ENCODE data around the gene UEVLD.

UEVLD gene

GRCh38 chr11:18521122-18521521 lies 67.4 kb downstream of the UEVLD start:
- no peak overlapping the region for H3K4me3 ChIP-seq (replicated peaks; ENCODE audit: low read depth, low read length)
- H3K36me3 ChIP-seq (ENCODE audit: control insufficient read depth, insufficient read depth, low read length), result no peaks in the 10 kb centered on the region; the same call in 1 of the 2 replicates
- no peak for DNase-seq (ENCODE audit: extremely low read depth, insufficient read length)
- no peaks in the 10 kb centered on the region for H3K27me3 ChIP-seq (replicated peaks; ENCODE audit: control insufficient read depth, insufficient read depth, low read length)
- TF ChIP-seq, protein P1, sequence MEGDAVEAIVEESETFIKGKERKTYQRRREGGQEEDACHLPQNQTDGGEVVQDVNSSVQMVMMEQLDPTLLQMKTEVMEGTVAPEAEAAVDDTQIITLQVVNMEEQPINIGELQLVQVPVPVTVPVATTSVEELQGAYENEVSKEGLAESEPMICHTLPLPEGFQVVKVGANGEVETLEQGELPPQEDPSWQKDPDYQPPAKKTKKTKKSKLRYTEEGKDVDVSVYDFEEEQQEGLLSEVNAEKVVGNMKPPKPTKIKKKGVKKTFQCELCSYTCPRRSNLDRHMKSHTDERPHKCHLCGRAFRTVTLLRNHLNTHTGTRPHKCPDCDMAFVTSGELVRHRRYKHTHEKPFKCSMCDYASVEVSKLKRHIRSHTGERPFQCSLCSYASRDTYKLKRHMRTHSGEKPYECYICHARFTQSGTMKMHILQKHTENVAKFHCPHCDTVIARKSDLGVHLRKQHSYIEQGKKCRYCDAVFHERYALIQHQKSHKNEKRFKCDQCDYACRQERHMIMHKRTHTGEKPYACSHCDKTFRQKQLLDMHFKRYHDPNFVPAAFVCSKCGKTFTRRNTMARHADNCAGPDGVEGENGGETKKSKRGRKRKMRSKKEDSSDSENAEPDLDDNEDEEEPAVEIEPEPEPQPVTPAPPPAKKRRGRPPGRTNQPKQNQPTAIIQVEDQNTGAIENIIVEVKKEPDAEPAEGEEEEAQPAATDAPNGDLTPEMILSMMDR (IDR thresholded peaks at IDR 0.05; ENCODE audit: insufficient read depth, low read length, poor library complexity, severe bottlenecking), result no peak

- DNase-seq (ENCODE audit: extremely low read depth, insufficient read length), result no peak
- TF ChIP-seq, protein P1 (IDR thresholded peaks at IDR 0.05; ENCODE audit: insufficient read depth, low read length, poor library complexity, severe bottlenecking), result no peak
- H3K36me3 ChIP-seq (ENCODE audit: control insufficient read depth, insufficient read depth, low read length), result peaks cover 3% of the 10 kb centered on the region
These were observed 86.2 kb downstream of the UEVLD start for GRCh38 chr11:18502352-18502751.

GRCh38 chr11:18501629-18502028 lies 86.9 kb downstream of the UEVLD start:
- Histone ChIP-seq H3K4me3 (replicated peaks; ENCODE audit: low read depth, low read length) (no peak overlapping the region), H3K36me3 (ENCODE audit: control insufficient read depth, insufficient read depth, low read length) (peaks cover 3% of the 10 kb centered on the region), H3K27me3 (replicated peaks; ENCODE audit: control insufficient read depth, insufficient read depth, low read length) (no peaks in the 10 kb centered on the region)
- DNase-seq (ENCODE audit: extremely low read depth, insufficient read length), result no peak
- TF ChIP-seq, protein P1 (IDR thresholded peaks at IDR 0.05; ENCODE audit: insufficient read depth, low read length, poor library complexity, severe bottlenecking), result no peak

More at GRCh38 chr11:18502352-18502751, 86.2 kb downstream of the UEVLD start:
- Histone ChIP-seq H3K4me3 (replicated peaks; ENCODE audit: low read depth, low read length) (no peak overlapping the region), H3K27me3 (replicated peaks; ENCODE audit: control insufficient read depth, insufficient read depth, low read length) (no peaks in the 10 kb centered on the region)

- no peak for DNase-seq (ENCODE audit: extremely low read depth, insufficient read length)
- no peak overlapping the region for H3K4me3 ChIP-seq (replicated peaks; ENCODE audit: low read depth, low read length)
- peaks cover 3% of the 10 kb centered on the region; the same call in 1 of the 2 replicates for H3K36me3 ChIP-seq (ENCODE audit: control insufficient read depth, insufficient read depth, low read length)
- TF ChIP-seq, protein P1 (IDR thresholded peaks at IDR 0.05; ENCODE audit: insufficient read depth, low read length, poor library complexity, severe bottlenecking), result no peak
- no peaks in the 10 kb centered on the region for H3K27me3 ChIP-seq (replicated peaks; ENCODE audit: control insufficient read depth, insufficient read depth, low read length)
These were observed 90.5 kb downstream of the UEVLD start for GRCh38 chr11:18498039-18498438.

- TF ChIP-seq, protein P1 (IDR thresholded peaks at IDR 0.05; ENCODE audit: insufficient read depth, low read length, poor library complexity, severe bottlenecking), result no peak
- no peak overlapping the region for H3K4me3 ChIP-seq (replicated peaks; ENCODE audit: low read depth, low read length)
- H3K36me3 ChIP-seq (ENCODE audit: control insufficient read depth, insufficient read depth, low read length), result peaks cover 2% of the 10 kb centered on the region
- H3K27me3 ChIP-seq (replicated peaks; ENCODE audit: control insufficient read depth, insufficient read depth, low read length), result no peaks in the 10 kb centered on the region
- no peak for DNase-seq (ENCODE audit: extremely low read depth, insufficient read length)
These were observed 92.8 kb downstream of the UEVLD start for GRCh38 chr11:18495703-18496102.

DNA sequence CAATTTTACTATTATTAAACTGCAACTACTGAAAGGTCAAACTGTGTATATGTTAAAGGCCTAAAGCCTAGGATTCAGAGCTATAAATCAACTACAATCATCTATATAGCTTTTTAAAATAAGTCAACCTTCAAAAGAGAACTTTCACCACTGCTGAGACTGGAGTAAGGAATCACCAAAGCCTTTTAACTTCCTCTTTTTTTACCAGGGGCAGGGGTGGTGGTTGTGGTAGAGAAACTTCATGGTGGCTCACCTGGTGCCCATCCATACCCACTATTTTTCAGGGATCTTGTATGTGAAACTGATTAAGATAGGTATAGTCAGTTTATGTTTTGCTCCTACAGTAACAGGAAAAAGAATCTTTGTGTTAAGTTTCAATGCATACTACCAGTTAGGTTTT lies 93.3 kb downstream of the UEVLD start:
- no peak for DNase-seq (ENCODE audit: extremely low read depth, insufficient read length)
- Histone ChIP-seq H3K36me3 (ENCODE audit: control insufficient read depth, insufficient read depth, low read length) (peaks cover 3% of the 10 kb centered on the region), H3K4me3 (replicated peaks; ENCODE audit: low read depth, low read length) (no peak overlapping the region), H3K27me3 (replicated peaks; ENCODE audit: control insufficient read depth, insufficient read depth, low read length) (no peaks in the 10 kb centered on the region)
- TF ChIP-seq, protein P1 (IDR thresholded peaks at IDR 0.05; ENCODE audit: insufficient read depth, low read length, poor library complexity, severe bottlenecking), result no peak
